Activated T-cell treated with anti-CD3 and anti-CD28 coated beads, Interleukin-2, amount 50 U/mL, for 72 hours (primary cell): Measurements from ENCODE around the gene CCDC154. TPM values are rescaled to one million over a fixed set of nuclear protein-coding genes. Genes with fewer than 3 reads are reported as not detected.
"Not testable (repeated sequence)": the region's sequence is repeated elsewhere in the genome, so short reads cannot be mapped to it uniquely, and the experiment has no call there.

Experiments
- ATAC-seq, 2 donors: fragments of 150-1000 bp; cut with Tn5 transposase; replicated peaks in 1 of 2; 2 replicates each; pipeline ENCODE4 v1.10.0; 2021; ENCODE audit warnings: moderate library complexity in 2 of 2, mild to moderate bottlenecking in 1 of 2
- DNase-seq, 2 donors: peaks; one replicate each; pipeline ENCODE4 v3.0.0; 2021 to 2022; ENCODE audit warnings: mixed read lengths in 1 of 2
- H3K27ac Mint-ChIP-seq: one replicate; pipeline ENCODE4 v1.8.0; 2022; ENCODE audit warnings: mild to moderate bottlenecking, moderate library complexity, mixed read lengths
- H3K27me3 Mint-ChIP-seq: one replicate; pipeline ENCODE4 v1.8.0; 2022; ENCODE audit warnings: low read depth, mixed read lengths
- H3K36me3 Mint-ChIP-seq, 2 donors: one replicate each; pipeline ENCODE4 v1.8.0; 2022; ENCODE audit warnings: mixed read lengths in 2 of 2, mild to moderate bottlenecking in 1 of 2; ENCODE audit not compliant: insufficient read depth in 2 of 2
- H3K4me1 Mint-ChIP-seq: one replicate; pipeline ENCODE4 v1.8.0; 2022; ENCODE audit warnings: low read depth, mixed read lengths
- H3K4me3 Mint-ChIP-seq, 2 donors: one replicate each; pipeline ENCODE4 v1.8.0; 2022; ENCODE audit warnings: mild to moderate bottlenecking in 2 of 2, mixed read lengths in 2 of 2, moderate library complexity in 2 of 2
- H3K9me3 Mint-ChIP-seq, 2 donors: one replicate each; pipeline ENCODE4 v1.8.0; 2022; ENCODE audit warnings: mixed read lengths in 2 of 2
- total RNA-seq, 2 donors: library from RNA; stranded (reverse); gene quantifications; one replicate each; pipeline ENCODE4 v1.2.3, GENCODE V29; 2022

The CCDC154 gene
- total RNA-seq, 2 donors from 2014 or later, result 2.7 to 3.4 TPM

DNA sequence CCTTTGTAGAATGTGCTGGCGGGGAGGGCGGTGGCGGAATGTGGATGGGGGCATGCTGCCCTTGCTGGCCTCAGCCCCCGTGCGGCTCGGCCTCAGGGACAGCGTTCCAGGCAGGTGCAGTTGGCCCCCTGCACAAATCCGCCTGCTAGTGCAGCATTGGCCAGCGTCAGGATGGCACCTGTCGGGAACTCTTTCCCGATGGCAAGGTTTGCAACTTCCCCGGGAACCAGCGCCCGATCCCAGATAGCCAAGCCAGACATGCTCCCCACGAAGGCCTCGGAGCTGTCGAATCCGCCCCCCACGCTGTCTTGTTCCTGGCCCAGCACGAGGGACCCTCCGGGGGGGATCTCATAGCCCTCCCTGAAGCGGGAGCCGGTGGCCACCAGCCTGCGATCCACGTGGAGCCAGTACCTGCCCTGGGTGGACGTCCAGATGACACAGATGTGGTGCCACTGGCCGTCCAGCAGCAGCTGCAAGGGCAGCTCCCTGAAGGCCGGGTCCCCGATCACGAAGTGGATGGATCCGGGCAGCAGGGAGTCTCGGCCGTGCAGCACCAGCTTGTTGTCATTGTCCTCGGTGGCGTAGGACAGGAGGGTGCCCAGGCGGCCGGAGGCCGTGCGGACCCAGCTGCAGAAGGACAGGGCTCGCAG, 41.6 kb upstream of the CCDC154 start:
- Mint-ChIP-seq H3K4me3 (no peak overlapping the region), H3K27me3 (no peaks in the 10 kb centered on the region), H3K4me1 (no peaks in the 10 kb centered on the region), H3K9me3 (no peaks in the 10 kb centered on the region), H3K36me3 (no peaks in the 10 kb centered on the region), H3K27ac (no peak overlapping the region)
- ATAC-seq, result no peak
- DNase-seq, result no peak

- DNase-seq (no peak), ATAC-seq (no peak)
- Mint-ChIP-seq H3K9me3 (no peaks in the 10 kb centered on the region), H3K27ac (no peak overlapping the region), H3K4me3 (no peak overlapping the region), H3K27me3 (no peaks in the 10 kb centered on the region), H3K36me3 (no peaks in the 10 kb centered on the region), H3K4me1 (no peaks in the 10 kb centered on the region)
Observed at GRCh38 chr16:1481906-1482835, 37.8 kb upstream of the CCDC154 start.

GRCh38 chr16:1478937-1479336, 34.6 kb upstream of the CCDC154 start:
- not testable (repeated sequence) for H3K4me1 Mint-ChIP-seq, H3K36me3 Mint-ChIP-seq, H3K27me3 Mint-ChIP-seq, ATAC-seq, DNase-seq, H3K4me3 Mint-ChIP-seq, H3K27ac Mint-ChIP-seq, H3K9me3 Mint-ChIP-seq

DNA sequence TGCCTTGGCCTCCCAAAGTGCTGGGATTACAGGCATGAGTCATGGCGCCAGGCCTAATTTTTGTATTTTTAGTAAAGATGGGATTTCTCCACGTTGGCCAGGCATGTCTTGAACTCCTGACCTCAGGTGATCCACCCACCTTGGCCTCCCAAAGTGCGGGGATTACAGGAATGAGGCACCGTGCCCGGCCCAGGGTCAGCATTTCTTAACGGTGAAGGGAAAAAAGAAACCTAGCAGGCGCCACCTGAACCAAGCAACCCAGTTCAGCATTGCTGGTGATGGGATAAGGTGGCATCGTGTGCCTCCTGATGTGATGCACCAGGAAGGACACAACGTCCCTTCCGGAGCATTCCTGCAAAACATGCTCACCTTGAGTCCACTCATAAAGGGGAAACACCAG, 32.7 kb upstream of the CCDC154 start:
- no peaks in the 10 kb centered on the region for H3K27me3 Mint-ChIP-seq
- no peaks in the 10 kb centered on the region for H3K9me3 Mint-ChIP-seq
- no peak overlapping the region for H3K4me3 Mint-ChIP-seq

DNA sequence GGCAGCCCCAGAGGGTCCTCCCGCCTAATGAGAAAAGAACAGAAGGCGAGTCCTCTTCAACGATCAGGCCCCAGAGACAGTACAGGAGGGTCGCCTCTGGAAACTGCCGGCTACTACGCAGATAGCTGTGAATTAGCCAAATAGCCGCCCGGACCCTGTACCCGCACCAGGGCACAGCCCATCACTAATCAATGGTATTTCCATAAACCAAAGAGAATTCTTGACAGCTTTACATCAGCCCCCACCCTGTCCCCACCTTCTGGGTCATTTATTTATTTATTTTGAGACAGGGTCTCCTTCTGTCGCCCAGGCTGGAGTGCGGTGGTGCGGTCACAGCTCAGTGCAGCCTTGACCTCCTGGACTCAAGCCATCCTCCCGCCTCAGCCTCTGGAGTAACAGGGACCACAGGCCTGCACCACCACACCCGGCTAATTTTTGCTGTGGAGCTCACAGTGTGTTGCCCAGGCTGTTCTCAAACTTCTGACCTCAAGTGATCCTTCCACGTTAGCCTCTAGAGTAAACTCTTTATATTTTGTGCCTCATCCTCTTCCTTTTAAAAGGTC, 31.3 kb upstream of the CCDC154 start:
- ATAC-seq (no peak), DNase-seq (no peak)
- Mint-ChIP-seq H3K27me3 (no peaks in the 10 kb centered on the region), H3K4me3 (peak overlapping the region; percentile 87 to 90), H3K36me3 (no peaks in the 10 kb centered on the region), H3K27ac (peak overlapping the region; percentile 86), H3K9me3 (no peaks in the 10 kb centered on the region), H3K4me1 (peaks cover 37% of the 10 kb centered on the region)

More for the DNA sequence above, 32.7 kb upstream of the CCDC154 start:
- Mint-ChIP-seq H3K4me1 (peaks cover 26% of the 10 kb centered on the region), H3K36me3 (no peaks in the 10 kb centered on the region), H3K27ac (no peak overlapping the region)
- DNase-seq (no peak), ATAC-seq (no peak)

GRCh38 chr16:1474796-1475551, 30.6 kb upstream of the CCDC154 start, which contains the start of gene CLCN7:
Gene CLCN7 (minus strand): TSS chr16:1475028. CDS start chr16:1474974, 54 bp downstream.
- Mint-ChIP-seq H3K36me3 (no peaks in the 10 kb centered on the region), H3K4me3 (peak within 1 kb of the TSS; percentile 87 to 90), H3K27ac (peak within 1 kb of the TSS; percentile 86), H3K27me3 (no peaks in the 10 kb centered on the region), H3K9me3 (no peaks in the 10 kb centered on the region), H3K4me1 (peaks cover 44% of the 10 kb centered on the region)
- ATAC-seq, result peak; percentile 96
- DNase-seq, result peak; percentile 93

GRCh38 chr16:1474082-1474795, 29.9 kb upstream of the CCDC154 start:
- peak overlapping the region; percentile 87 to 90 for H3K4me3 Mint-ChIP-seq
- H3K27me3 Mint-ChIP-seq, result no peaks in the 10 kb centered on the region
- H3K27ac Mint-ChIP-seq, result peak overlapping the region; percentile 26
- no peaks in the 10 kb centered on the region for H3K9me3 Mint-ChIP-seq
- no peaks in the 10 kb centered on the region for H3K36me3 Mint-ChIP-seq
- ATAC-seq, result peak; percentile 7 to 26
- DNase-seq, result peak in 1 of 2 donors; percentile 25
- peaks cover 51% of the 10 kb centered on the region for H3K4me1 Mint-ChIP-seq

GRCh38 chr16:1472974-1473373, 28.6 kb upstream of the CCDC154 start:
- peaks cover 52% of the 10 kb centered on the region for H3K4me1 Mint-ChIP-seq
- peak overlapping the region; percentile 22 to 43 for H3K4me3 Mint-ChIP-seq
- H3K9me3 Mint-ChIP-seq, result no peaks in the 10 kb centered on the region
- no peaks in the 10 kb centered on the region for H3K27me3 Mint-ChIP-seq
- DNase-seq (no peak), ATAC-seq (no peak)
- H3K36me3 Mint-ChIP-seq, result no peaks in the 10 kb centered on the region
- H3K27ac Mint-ChIP-seq, result no peak overlapping the region

DNA sequence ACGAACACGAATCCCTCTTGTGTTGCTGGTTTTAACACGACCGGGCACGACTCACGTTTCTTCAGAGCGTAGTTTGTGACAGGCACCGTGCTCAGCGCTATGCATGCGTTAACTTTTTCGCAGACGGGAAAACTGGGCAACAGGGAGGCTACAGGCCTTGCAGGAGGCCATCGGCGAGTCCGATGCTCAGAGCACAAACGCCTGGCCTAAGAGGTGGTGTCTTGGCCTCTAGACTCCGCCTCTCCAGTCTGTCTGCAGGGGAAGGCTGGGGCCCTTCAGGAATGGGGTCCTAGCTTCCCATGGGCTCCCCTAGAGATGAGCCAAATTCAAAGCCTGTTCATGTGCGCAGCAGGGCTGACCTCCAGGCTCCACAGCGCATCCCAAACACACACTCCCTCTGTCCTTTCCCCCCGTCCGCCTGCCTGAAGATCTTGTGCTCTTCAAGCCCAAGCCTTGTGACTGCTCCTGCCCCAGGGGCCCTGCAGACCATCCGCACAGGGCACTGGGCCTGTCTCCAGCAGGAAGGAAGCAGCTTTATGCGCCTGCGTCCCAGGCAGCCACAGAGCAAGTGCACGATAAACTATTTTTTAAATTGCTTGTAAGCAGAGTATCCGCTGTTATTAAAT, 27.3 kb upstream of the CCDC154 start:
- peak overlapping the region in 1 of 2 donors; percentile 22 for H3K4me3 Mint-ChIP-seq
- ATAC-seq (no peak), DNase-seq (no peak)
- H3K36me3 Mint-ChIP-seq, result no peaks in the 10 kb centered on the region
- H3K9me3 Mint-ChIP-seq, result no peaks in the 10 kb centered on the region
- no peak overlapping the region for H3K27ac Mint-ChIP-seq
- peaks cover 52% of the 10 kb centered on the region for H3K4me1 Mint-ChIP-seq
- no peaks in the 10 kb centered on the region for H3K27me3 Mint-ChIP-seq

- H3K4me3 Mint-ChIP-seq, result peak overlapping the region in 1 of 2 donors; percentile 50
- DNase-seq, result no peak
- ATAC-seq, result no peak
- no peaks in the 10 kb centered on the region for H3K36me3 Mint-ChIP-seq
- no peaks in the 10 kb centered on the region for H3K27me3 Mint-ChIP-seq
- peak overlapping the region; percentile 16 for H3K27ac Mint-ChIP-seq
- peaks cover 47% of the 10 kb centered on the region for H3K4me1 Mint-ChIP-seq
- no peaks in the 10 kb centered on the region for H3K9me3 Mint-ChIP-seq
Observed at GRCh38 chr16:1470481-1471251, 26.3 kb upstream of the CCDC154 start.

DNA sequence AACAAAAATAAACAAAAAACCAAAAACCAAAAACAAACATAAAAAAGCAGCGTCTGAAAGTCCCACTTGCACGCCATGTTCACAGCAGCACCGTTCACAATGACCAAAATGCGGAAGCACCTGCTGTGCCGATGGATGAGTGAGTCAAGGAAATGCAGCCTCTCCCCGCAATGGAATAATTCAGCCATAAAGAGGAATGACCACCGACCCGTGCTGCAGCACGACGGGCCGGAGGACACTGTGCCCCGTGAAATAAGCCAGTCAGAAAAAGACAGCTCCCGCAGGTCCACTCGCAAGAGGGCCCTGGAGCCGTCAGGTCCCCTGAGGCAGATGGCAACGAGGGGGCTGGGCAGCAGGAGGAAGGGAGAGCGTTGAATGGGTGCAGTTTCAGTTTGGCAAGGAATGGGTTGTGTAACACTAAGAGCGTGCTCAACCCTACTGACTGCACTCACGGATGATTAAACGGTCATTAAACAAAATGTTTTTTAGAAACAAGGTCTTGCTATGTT, 25.4 kb upstream of the CCDC154 start:
- Mint-ChIP-seq H3K27ac (peak overlapping the region; percentile 57), H3K4me3 (peak overlapping the region in 1 of 2 donors; percentile 65), H3K27me3 (no peaks in the 10 kb centered on the region), H3K9me3 (no peaks in the 10 kb centered on the region), H3K4me1 (peaks cover 45% of the 10 kb centered on the region), H3K36me3 (no peaks in the 10 kb centered on the region)
- DNase-seq (no peak), ATAC-seq (no peak)
